DND-41 (cell line): ENCODE results near the gene BCL2L1.

Experiments used
- ATAC-seq: fragments of 200-7000 bp; cut with Tn5 transposase; 3 replicates; pipeline ENCODE4 v1.9.1; 2021; ENCODE audit warnings: low read depth; ENCODE audit not compliant: insufficient read depth
- DNase-seq: peaks from one replicate; pipeline ENCODE4 v3.0.0-alpha.2; 2020
- H2AFZ ChIP-seq: 2 replicates; pipeline ENCODE4 v1.6.0; 2012; ENCODE audit warnings: low read depth, low read length
- H3K27ac ChIP-seq: 2 replicates; pipeline ENCODE4 v1.5.1; 2012; ENCODE audit warnings: low read length, inconsistent platforms
- H3K27me3 ChIP-seq: fragments of 200-600 bp; sonication (generic); 2 replicates; pipeline ENCODE4 v1.6.0; 2012; ENCODE audit warnings: low read length, mild to moderate bottlenecking, inconsistent platforms; ENCODE audit not compliant: insufficient read depth, poor library complexity
- H3K36me3 ChIP-seq: 2 replicates; pipeline ENCODE4 v1.5.1; 2012; ENCODE audit warnings: low read length, inconsistent platforms; ENCODE audit not compliant: insufficient read depth
- H3K4me1 ChIP-seq: 2 replicates; pipeline ENCODE4 v1.5.1; 2012; ENCODE audit warnings: mild to moderate bottlenecking, low read length; ENCODE audit not compliant: insufficient read depth
- H3K4me2 ChIP-seq: 2 replicates; pipeline ENCODE4 v1.6.0; 2012; ENCODE audit warnings: mild to moderate bottlenecking, moderate library complexity, low read length, inconsistent platforms; ENCODE audit not compliant: insufficient read depth
- H3K4me3 ChIP-seq, 2 experiments: fragments of 200-600 bp in 1 of 2; shearing (Covaris generic) in 1 of 2; 2 replicates each; pipeline ENCODE4 v1.5.1; 2012 to 2016; ENCODE audit warnings: inconsistent platforms in 2 of 2, low read length in 2 of 2, mild to moderate bottlenecking in 2 of 2, low read depth in 1 of 2, moderate library complexity in 1 of 2
- H3K79me2 ChIP-seq: 2 replicates; pipeline ENCODE4 v1.6.0; 2012; ENCODE audit warnings: low read length, inconsistent platforms; ENCODE audit not compliant: insufficient read depth
- H3K9ac ChIP-seq: 2 replicates; pipeline ENCODE4 v1.6.0; 2012; ENCODE audit warnings: low read depth, mild to moderate bottlenecking, inconsistent platforms, low read length, moderate library complexity
- H3K9me3 ChIP-seq: 2 replicates; pipeline ENCODE4 v1.5.1; 2012; ENCODE audit warnings: low read length, moderate library complexity, mild to moderate bottlenecking, inconsistent platforms; ENCODE audit not compliant: insufficient read depth, severe bottlenecking
- H4K20me1 ChIP-seq: 2 replicates; pipeline ENCODE4 v1.6.0; 2012; ENCODE audit warnings: low read length; ENCODE audit not compliant: insufficient read depth
- EZH2 ChIP-seq: IDR thresholded peaks from 3 replicates; pipeline ENCODE4 v1.6.1; 2012; ENCODE audit warnings: borderline replicate concordance, low read depth, mild to moderate bottlenecking, moderate library complexity, low read length, inconsistent platforms; ENCODE audit not compliant: severe bottlenecking
- TF ChIP-seq, protein P1 (sequence below): IDR thresholded peaks from 2 replicates; pipeline ENCODE4 v1.5.1; 2012; ENCODE audit warnings: borderline replicate concordance, low read length, moderate library complexity, mild to moderate bottlenecking; ENCODE audit not compliant: poor library complexity, severe bottlenecking; ENCODE audit errors: extremely low read depth

The BCL2L1 gene

GRCh38 chr20:31642837-31643236 lies 79.8 kb downstream of the BCL2L1 start:
- H4K20me1 ChIP-seq, result no peaks in the 10 kb centered on the region
- peaks cover 11% of the 10 kb centered on the region for H3K4me1 ChIP-seq
- H3K27me3 ChIP-seq, result no peaks in the 10 kb centered on the region
- no peak overlapping the region for H3K9ac ChIP-seq
- peak overlapping the region; percentile 63 for H3K27ac ChIP-seq
- H3K4me2 ChIP-seq, result 0 out of 2 replicates have a peak overlapping the region, but pooled peaks have one; percentile 9
- H3K36me3 ChIP-seq, result no peaks in the 10 kb centered on the region
- no peaks in the 10 kb centered on the region for H3K79me2 ChIP-seq
- ATAC-seq, result peak; percentile 74
- H3K9me3 ChIP-seq, result no peaks in the 10 kb centered on the region
- TF ChIP-seq, protein P1, sequence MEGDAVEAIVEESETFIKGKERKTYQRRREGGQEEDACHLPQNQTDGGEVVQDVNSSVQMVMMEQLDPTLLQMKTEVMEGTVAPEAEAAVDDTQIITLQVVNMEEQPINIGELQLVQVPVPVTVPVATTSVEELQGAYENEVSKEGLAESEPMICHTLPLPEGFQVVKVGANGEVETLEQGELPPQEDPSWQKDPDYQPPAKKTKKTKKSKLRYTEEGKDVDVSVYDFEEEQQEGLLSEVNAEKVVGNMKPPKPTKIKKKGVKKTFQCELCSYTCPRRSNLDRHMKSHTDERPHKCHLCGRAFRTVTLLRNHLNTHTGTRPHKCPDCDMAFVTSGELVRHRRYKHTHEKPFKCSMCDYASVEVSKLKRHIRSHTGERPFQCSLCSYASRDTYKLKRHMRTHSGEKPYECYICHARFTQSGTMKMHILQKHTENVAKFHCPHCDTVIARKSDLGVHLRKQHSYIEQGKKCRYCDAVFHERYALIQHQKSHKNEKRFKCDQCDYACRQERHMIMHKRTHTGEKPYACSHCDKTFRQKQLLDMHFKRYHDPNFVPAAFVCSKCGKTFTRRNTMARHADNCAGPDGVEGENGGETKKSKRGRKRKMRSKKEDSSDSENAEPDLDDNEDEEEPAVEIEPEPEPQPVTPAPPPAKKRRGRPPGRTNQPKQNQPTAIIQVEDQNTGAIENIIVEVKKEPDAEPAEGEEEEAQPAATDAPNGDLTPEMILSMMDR, result no peak
- TF ChIP-seq EZH2, result no peak
- peak; percentile 44 for DNase-seq
- no peak overlapping the region for H3K4me3 ChIP-seq
- peak overlapping the region; percentile 29 for H2AFZ ChIP-seq

- H2AFZ ChIP-seq, result no peak overlapping the region
- no peak overlapping the region for H3K4me2 ChIP-seq
- no peaks in the 10 kb centered on the region for H3K27me3 ChIP-seq
- H3K4me3 ChIP-seq, result no peak overlapping the region
- ATAC-seq (no peak), DNase-seq (no peak)
- no peaks in the 10 kb centered on the region for H3K9me3 ChIP-seq
- no peaks in the 10 kb centered on the region for H4K20me1 ChIP-seq
- H3K4me1 ChIP-seq, result peaks cover 11% of the 10 kb centered on the region
- no peak overlapping the region for H3K9ac ChIP-seq
- TF ChIP-seq, protein P1, result no peak
- no peak for TF ChIP-seq EZH2
- no peaks in the 10 kb centered on the region for H3K79me2 ChIP-seq
- H3K36me3 ChIP-seq, result no peaks in the 10 kb centered on the region
- H3K27ac ChIP-seq, result no peak overlapping the region
These were observed 81.3 kb downstream of the BCL2L1 start for GRCh38 chr20:31641391-31641790.

GRCh38 chr20:31640259-31640658 lies 82.4 kb downstream of the BCL2L1 start:
- Histone ChIP-seq H3K79me2 (no peaks in the 10 kb centered on the region), H3K9ac (no peak overlapping the region), H4K20me1 (no peaks in the 10 kb centered on the region), H3K4me3 (no peak overlapping the region), H2AFZ (no peak overlapping the region), H3K36me3 (no peaks in the 10 kb centered on the region), H3K9me3 (no peaks in the 10 kb centered on the region), H3K27me3 (no peaks in the 10 kb centered on the region), H3K27ac (no peak overlapping the region), H3K4me2 (no peak overlapping the region), H3K4me1 (peaks cover 11% of the 10 kb centered on the region)
- DNase-seq (no peak), ATAC-seq (no peak)
- TF ChIP-seq, protein P1, result no peak
- no peak for TF ChIP-seq EZH2

- H3K27ac ChIP-seq, result no peak overlapping the region
- no peak overlapping the region for H3K9ac ChIP-seq
- H4K20me1 ChIP-seq, result no peaks in the 10 kb centered on the region
- H3K4me1 ChIP-seq, result peaks cover 15% of the 10 kb centered on the region
- DNase-seq (no peak), ATAC-seq (no peak)
- H3K4me2 ChIP-seq, result no peak overlapping the region
- no peaks in the 10 kb centered on the region for H3K27me3 ChIP-seq
- no peaks in the 10 kb centered on the region for H3K79me2 ChIP-seq
- no peaks in the 10 kb centered on the region for H3K36me3 ChIP-seq
- no peaks in the 10 kb centered on the region for H3K9me3 ChIP-seq
- H2AFZ ChIP-seq, result no peak overlapping the region
- TF ChIP-seq EZH2, result no peak
- TF ChIP-seq, protein P1, result no peak
- H3K4me3 ChIP-seq, result no peak overlapping the region
These were observed 83.9 kb downstream of the BCL2L1 start for GRCh38 chr20:31638816-31639215.
